ENCODE data around the gene IFIT5. TPM values are rescaled to one million over a fixed set of nuclear protein-coding genes. Genes with fewer than 3 reads are reported as not detected.
A peak's percentile ranks its signal among the peaks of the same experiment; 100 is the strongest.

The IFIT5 gene
- total and polyA plus RNA-seq, 2 experiments from 2014 or later = 4.4 to 6.6 TPM

GRCh38 chr10:89391907-89392756, 22.2 kb upstream of the IFIT5 start, which contains the start of gene IFIT1:
Gene IFIT1, plus strand, starts transcription at chr10:89392623. Its CDS starts 90 bp downstream, at chr10:89392713.
- Histone ChIP-seq H3K27ac (peak within 1 kb of the TSS; percentile 90), H3K4me1 (ENCODE audit: low read depth) (peaks cover 24% of the 10 kb centered on the region), H3K4me3 (peak within 1 kb of the TSS; percentile 33), H3K27me3 (no peaks in the 10 kb centered on the region), H3K9me3 (ENCODE audit: low read depth) (no peaks in the 10 kb centered on the region), H3K36me3 (no peaks in the 10 kb centered on the region)
- DNase-seq (ENCODE audit: low read depth in 1 of 2, low spot score in 1 of 2) = peak; percentile 86 to 92
- no peak for TF ChIP-seq CTCF (IDR thresholded peaks at IDR 0.05; ENCODE audit: low read depth, low read length)

GRCh38 chr10:89392974-89393373, 21.4 kb upstream of the IFIT5 start:
- TF ChIP-seq CTCF (IDR thresholded peaks at IDR 0.05; ENCODE audit: low read depth, low read length) = no peak
- peak; percentile 38 to 90 for DNase-seq (ENCODE audit: low read depth in 1 of 2, low spot score in 1 of 2)
- Histone ChIP-seq H3K9me3 (ENCODE audit: low read depth) (no peaks in the 10 kb centered on the region), H3K4me1 (ENCODE audit: low read depth) (peaks cover 24% of the 10 kb centered on the region), H3K27me3 (no peaks in the 10 kb centered on the region), H3K36me3 (no peaks in the 10 kb centered on the region), H3K4me3 (peak overlapping the region; percentile 33), H3K27ac (peak overlapping the region; percentile 90)

- Histone ChIP-seq H3K27me3 (no peaks in the 10 kb centered on the region), H3K27ac (peak overlapping the region; percentile 90), H3K9me3 (ENCODE audit: low read depth) (no peaks in the 10 kb centered on the region), H3K4me1 (ENCODE audit: low read depth) (peaks cover 24% of the 10 kb centered on the region), H3K36me3 (no peaks in the 10 kb centered on the region), H3K4me3 (peak overlapping the region; percentile 5)
- no peak for DNase-seq (ENCODE audit: low read depth in 1 of 2, low spot score in 1 of 2)
- no peak for TF ChIP-seq CTCF (IDR thresholded peaks at IDR 0.05; ENCODE audit: low read depth, low read length)
Measured at GRCh38 chr10:89393898-89394297, 20.5 kb upstream of the IFIT5 start.

GRCh38 chr10:89395141-89395540, 19.2 kb upstream of the IFIT5 start:
- Histone ChIP-seq H3K9me3 (ENCODE audit: low read depth) (no peaks in the 10 kb centered on the region), H3K27me3 (no peaks in the 10 kb centered on the region)
- no peak for DNase-seq (ENCODE audit: low read depth in 1 of 2, low spot score in 1 of 2)

More at GRCh38 chr10:89395141-89395540, 19.2 kb upstream of the IFIT5 start:
- no peaks in the 10 kb centered on the region for H3K36me3 ChIP-seq
- peaks cover 24% of the 10 kb centered on the region for H3K4me1 ChIP-seq (ENCODE audit: low read depth)
- H3K4me3 ChIP-seq = no peak overlapping the region
- H3K27ac ChIP-seq = no peak overlapping the region
- TF ChIP-seq CTCF (IDR thresholded peaks at IDR 0.05; ENCODE audit: low read depth, low read length) = no peak
